ENCODE data around the gene GPN3. TPM values are rescaled to one million over a fixed set of nuclear protein-coding genes. Genes with fewer than 3 reads are reported as not detected.
"Not testable (repeated sequence)": the region's sequence is repeated elsewhere in the genome, so short reads cannot be mapped to it uniquely, and the experiment has no call there.

Gene GPN3
- total RNA-seq, 3 donors from 2014 or later (not counting 1 experiment from before 2014, with no cell fraction given): 4.7 to 10.4 (median 6.1) TPM

GRCh38 chr12:110465024-110465423 lies 3.0 kb downstream of the GPN3 start:
- no peak for ATAC-seq
- no peak overlapping the region for H3K4me3 Mint-ChIP-seq

GRCh38 chr12:110461189-110461588 lies 6.9 kb downstream of the GPN3 start:
- DNase-seq; H3K4me1 Mint-ChIP-seq; H3K36me3 Mint-ChIP-seq; H3K27me3 ChIP-seq (ENCODE audit: control insufficient read depth, insufficient read depth, low read length); ATAC-seq; H3K4me3 Mint-ChIP-seq; H3K27ac Mint-ChIP-seq; intact Hi-C loops (cut with micrococcal nuclease); H3K27ac ChIP-seq (ENCODE audit: low read length); H3K27me3 Mint-ChIP-seq (ENCODE audit: low read depth in 2 of 2); H3K4me1 ChIP-seq (ENCODE audit: control insufficient read depth, insufficient read depth, low read length); H3K4me3 ChIP-seq (ENCODE audit: low read length); H3K9me3 ChIP-seq (ENCODE audit: control insufficient read depth, insufficient read depth, low read length); H3K9me3 Mint-ChIP-seq: not testable (repeated sequence)
- peaks cover 22% of the 10 kb centered on the region for H3K36me3 ChIP-seq (ENCODE audit: control insufficient read depth, insufficient read depth, low read length)
- 94% methylated on average over 5 of the region's 5 CpGs for WGBS (ENCODE audit: insufficient coverage)

More at GRCh38 chr12:110465024-110465423, 3.0 kb downstream of the GPN3 start:
- no peak overlapping the region for H3K27ac ChIP-seq (ENCODE audit: low read length)
- no peak for DNase-seq
- peaks cover 21 to 35% of the 10 kb centered on the region in 2 donors for H3K4me1 Mint-ChIP-seq
- H3K27ac Mint-ChIP-seq: no peak overlapping the region
- H3K27me3 Mint-ChIP-seq (ENCODE audit: low read depth in 2 of 2): no peaks in the 10 kb centered on the region
- no peaks in the 10 kb centered on the region for H3K27me3 ChIP-seq (ENCODE audit: control insufficient read depth, insufficient read depth, low read length)
- no peaks in the 10 kb centered on the region for H3K9me3 ChIP-seq (ENCODE audit: control insufficient read depth, insufficient read depth, low read length)
- H3K36me3 ChIP-seq (ENCODE audit: control insufficient read depth, insufficient read depth, low read length): peaks cover 15% of the 10 kb centered on the region
- no peak for TF ChIP-seq CTCF (IDR thresholded peaks at IDR 0.05)
- intact Hi-C loops (cut with micrococcal nuclease): loop anchor here (5.0 kb wide), 3 partner anchors 232 to 362 kb away; partner anchors contain the start of gene PPP1CC
- no peak overlapping the region for H3K4me3 ChIP-seq (ENCODE audit: low read length)
- WGBS (ENCODE audit: insufficient coverage): 100% methylated on average over 2 of the region's 2 CpGs
- H3K9me3 Mint-ChIP-seq: no peaks in the 10 kb centered on the region
- no peaks in the 10 kb centered on the region for H3K36me3 Mint-ChIP-seq
- H3K4me1 ChIP-seq (ENCODE audit: control insufficient read depth, insufficient read depth, low read length): peaks cover 21% of the 10 kb centered on the region

GRCh38 chr12:110458756-110459155 lies 9.3 kb downstream of the GPN3 start:
- ATAC-seq: no peak
- H3K27ac Mint-ChIP-seq: no peak overlapping the region
- intact Hi-C loops (cut with micrococcal nuclease): no loop called here

More at GRCh38 chr12:110458756-110459155, 9.3 kb downstream of the GPN3 start:
- H3K4me1 ChIP-seq (ENCODE audit: control insufficient read depth, insufficient read depth, low read length): no peaks in the 10 kb centered on the region
- Mint-ChIP-seq H3K27me3 (ENCODE audit: low read depth in 2 of 2) (no peaks in the 10 kb centered on the region), H3K9me3 (no peaks in the 10 kb centered on the region), H3K36me3 (no peaks in the 10 kb centered on the region), H3K4me1 (peaks cover 0 to 5% of the 10 kb centered on the region in 2 donors), H3K4me3 (no peak overlapping the region)
- no peak for TF ChIP-seq CTCF (IDR thresholded peaks at IDR 0.05)
- no peak overlapping the region for H3K27ac ChIP-seq (ENCODE audit: low read length)
- no peaks in the 10 kb centered on the region for H3K9me3 ChIP-seq (ENCODE audit: control insufficient read depth, insufficient read depth, low read length)
- H3K4me3 ChIP-seq (ENCODE audit: low read length): no peak overlapping the region
- DNase-seq: no peak
- no peaks in the 10 kb centered on the region for H3K27me3 ChIP-seq (ENCODE audit: control insufficient read depth, insufficient read depth, low read length)
- H3K36me3 ChIP-seq (ENCODE audit: control insufficient read depth, insufficient read depth, low read length): peaks cover 21% of the 10 kb centered on the region
- WGBS (ENCODE audit: insufficient coverage): 100% methylated on average over 4 of the region's 4 CpGs

All from natural killer cell (primary cell).